Peyer's patch (tissue), 4 donors: ENCODE data around the gene SLC4A7.
"Not testable (repeated sequence)": the region's sequence is repeated elsewhere in the genome, so short reads cannot be mapped to it uniquely, and the experiment has no call there.

ENCODE experiments used
- POLR2A ChIP-seq, 2 donors: fragments of 450-650 bp; IDR thresholded peaks; one replicate each; pipeline ENCODE4 v1.5.1; 2017; ENCODE audit warnings: antibody characterized with exemption in 2 of 2, mild to moderate bottlenecking in 2 of 2, moderate library complexity in 2 of 2
- TF ChIP-seq, protein P1 (sequence below), 6 experiments: fragments of 450-650 bp in 4 of 6; fragments of 200-600 bp in 2 of 6; sonication (generic) in 1 of 6; IDR thresholded peaks; one replicate each; pipeline ENCODE4 v1.5.1; 2017 to 2019; ENCODE audit warnings: antibody characterized with exemption in 6 of 6, mild to moderate bottlenecking in 3 of 6, moderate library complexity in 1 of 6

DNA sequence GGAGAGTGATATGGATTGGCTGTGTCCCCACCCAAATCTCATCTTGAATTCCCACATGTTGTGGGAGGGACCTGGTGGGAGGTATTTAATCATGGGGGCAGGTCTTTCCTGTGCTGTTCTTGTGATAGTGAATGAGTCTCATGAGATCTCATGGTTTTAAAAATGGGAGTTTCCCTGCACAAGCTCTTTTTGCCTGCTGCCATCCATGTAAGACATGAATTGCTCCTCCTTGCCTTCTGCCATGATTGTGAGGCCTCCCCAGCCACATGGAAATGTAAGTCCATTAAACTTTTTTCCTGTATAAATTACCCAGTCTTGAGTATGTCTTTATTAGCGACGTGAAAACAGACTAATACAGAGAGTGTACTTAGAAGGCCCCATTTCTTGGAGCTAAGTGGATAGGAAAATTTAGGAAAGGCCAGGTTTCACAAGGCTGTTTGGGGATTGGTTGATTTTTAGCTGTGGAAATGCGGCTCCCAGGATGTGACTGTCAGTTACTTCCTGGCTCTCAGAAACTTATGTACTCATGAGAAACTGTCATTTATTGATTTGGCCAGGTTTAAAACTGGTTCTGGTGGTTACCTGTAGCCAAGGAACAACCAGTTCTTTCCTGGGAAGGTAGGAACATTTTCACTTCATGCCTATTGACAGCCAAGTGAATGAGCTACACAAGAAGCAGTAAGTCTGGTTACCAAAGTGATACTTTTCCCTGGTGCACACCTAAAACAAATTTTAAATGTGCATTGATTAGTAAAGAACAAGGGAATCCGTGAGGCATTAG lies 155.0 kb downstream of the SLC4A7 start:
- TF ChIP-seq, protein P1, sequence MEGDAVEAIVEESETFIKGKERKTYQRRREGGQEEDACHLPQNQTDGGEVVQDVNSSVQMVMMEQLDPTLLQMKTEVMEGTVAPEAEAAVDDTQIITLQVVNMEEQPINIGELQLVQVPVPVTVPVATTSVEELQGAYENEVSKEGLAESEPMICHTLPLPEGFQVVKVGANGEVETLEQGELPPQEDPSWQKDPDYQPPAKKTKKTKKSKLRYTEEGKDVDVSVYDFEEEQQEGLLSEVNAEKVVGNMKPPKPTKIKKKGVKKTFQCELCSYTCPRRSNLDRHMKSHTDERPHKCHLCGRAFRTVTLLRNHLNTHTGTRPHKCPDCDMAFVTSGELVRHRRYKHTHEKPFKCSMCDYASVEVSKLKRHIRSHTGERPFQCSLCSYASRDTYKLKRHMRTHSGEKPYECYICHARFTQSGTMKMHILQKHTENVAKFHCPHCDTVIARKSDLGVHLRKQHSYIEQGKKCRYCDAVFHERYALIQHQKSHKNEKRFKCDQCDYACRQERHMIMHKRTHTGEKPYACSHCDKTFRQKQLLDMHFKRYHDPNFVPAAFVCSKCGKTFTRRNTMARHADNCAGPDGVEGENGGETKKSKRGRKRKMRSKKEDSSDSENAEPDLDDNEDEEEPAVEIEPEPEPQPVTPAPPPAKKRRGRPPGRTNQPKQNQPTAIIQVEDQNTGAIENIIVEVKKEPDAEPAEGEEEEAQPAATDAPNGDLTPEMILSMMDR (IDR thresholded peaks at IDR 0.05), result not testable (repeated sequence)
- TF ChIP-seq POLR2A (IDR thresholded peaks at IDR 0.05), result not testable (repeated sequence)
